IPS DF 4.7 (cell line): ENCODE results near the gene ZBTB5.
"Not testable (repeated sequence)": the region's sequence is repeated elsewhere in the genome, so short reads cannot be mapped to it uniquely, and the experiment has no call there.

Experiments used
- DNase-seq: peaks from one replicate; pipeline ENCODE4 v3.0.0-alpha.2; 2013; ENCODE audit warnings: low spot score; ENCODE audit errors: extremely low read depth

Gene ZBTB5

DNA sequence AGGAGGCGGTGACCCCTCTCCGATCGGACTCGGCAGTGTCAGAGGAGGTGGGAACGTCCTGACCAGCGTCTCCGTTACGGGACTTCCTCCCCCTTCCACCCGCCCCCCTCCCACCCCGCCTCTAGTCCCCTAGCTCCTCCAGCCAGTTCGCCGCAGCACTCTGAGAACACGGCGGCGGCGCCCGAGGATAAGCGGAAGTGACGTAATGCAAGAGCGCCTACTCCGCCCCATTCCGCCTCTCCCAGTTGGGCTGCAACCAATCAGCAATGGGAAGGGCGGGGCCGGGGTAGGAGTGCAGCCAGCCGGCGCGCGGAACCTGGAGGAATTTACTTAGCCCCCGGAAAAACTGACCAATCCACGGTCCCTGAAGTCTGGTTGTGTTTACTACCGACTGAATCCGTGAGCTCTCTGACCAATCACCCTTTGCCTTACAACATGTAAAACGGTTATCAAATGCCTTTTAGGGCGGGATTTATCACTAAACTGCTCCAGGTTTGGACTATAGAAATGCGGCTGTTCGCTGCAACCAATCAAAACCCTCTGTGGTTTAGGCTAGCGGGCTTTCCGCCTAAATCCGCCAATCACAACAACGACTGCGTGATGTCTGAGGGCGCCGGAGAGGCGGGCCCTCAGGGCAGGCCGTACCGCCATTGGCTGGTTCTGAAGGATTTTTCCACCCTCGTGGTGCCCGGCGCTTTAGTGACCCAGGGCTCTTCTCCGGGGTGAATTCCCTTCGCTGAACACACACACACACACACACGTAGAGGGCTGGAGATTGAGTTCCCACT is at the start of gene ZBTB5:
ZBTB5 (minus strand) TSS at position 202 of the 788 bp plus-strand sequence. CDS start 22,899 bp downstream, outside the sequence.
- peak; percentile 99 for DNase-seq

DNA sequence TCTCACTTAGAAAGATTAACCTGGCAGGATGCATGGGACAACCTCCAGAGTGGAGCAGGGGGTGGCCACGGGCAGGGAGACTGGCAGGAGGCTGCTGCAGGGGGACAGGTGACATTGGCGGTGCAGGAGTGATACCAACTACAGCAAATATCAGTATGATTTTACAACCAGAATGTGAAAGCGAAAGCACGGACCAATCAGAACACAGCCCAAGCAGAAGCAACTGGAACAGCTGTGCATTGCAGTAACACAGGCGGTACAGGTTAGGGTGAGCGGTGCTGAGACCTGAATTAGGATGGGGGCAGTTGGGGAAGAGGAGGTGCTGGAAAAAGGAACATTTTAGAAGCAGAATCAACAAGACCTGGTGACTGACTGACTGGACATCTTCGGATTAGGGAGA is 49.7 kb upstream of the ZBTB5 start:
- DNase-seq = no peak

GRCh38 chr9:37514415-37514814 is 49.2 kb upstream of the ZBTB5 start:
- not testable (repeated sequence) for DNase-seq

GRCh38 chr9:37512437-37512836 is 47.2 kb upstream of the ZBTB5 start:
- no peak for DNase-seq

DNA sequence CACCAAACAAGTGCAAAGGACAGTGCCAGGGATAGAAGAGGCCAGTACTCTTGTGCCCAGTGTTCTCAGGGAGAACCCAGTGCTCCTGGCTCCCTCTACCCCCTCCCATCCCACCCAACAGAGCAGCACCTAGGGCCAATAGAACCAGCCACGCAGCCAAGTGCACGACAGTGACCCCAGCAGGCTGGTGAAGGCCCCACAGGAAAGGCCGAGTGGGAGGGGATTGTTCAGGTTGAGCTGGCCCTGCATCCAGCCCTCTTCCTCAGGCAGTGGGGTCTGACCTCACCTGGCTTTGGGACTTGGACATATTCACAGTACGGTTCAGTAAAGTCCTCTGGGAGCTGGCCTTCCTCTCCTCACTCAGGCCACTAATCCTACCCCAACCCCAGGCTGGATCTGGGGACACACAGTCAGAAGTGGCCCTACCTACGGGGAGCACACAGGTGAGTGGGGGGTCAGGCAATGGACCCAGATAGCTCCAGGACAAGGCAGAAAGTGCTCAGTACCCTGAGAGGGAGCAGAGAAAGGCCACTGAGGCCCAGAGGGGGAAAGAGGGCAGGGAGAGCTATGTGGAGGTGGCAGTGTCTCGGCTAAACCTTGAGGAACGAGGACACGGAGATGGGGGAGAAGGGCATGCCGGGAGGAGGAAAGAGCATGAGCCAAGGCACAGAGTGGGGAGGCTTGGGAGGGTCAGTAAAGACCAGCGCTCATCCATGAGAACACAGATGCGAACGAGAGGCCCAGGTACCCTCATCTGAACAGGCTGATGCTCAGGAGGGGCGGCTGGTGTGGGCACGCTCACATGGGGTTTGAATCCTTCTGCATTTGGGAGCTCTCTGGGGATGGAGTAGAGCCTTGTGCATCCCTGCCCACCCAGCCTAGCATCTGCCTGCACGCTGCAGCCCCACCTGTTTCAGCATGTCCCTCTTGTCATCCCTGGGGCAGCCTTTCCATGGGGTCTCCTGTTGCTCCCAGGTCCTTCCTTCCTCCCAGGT is 46.1 kb upstream of the ZBTB5 start:
- peak; percentile 38 for DNase-seq

GRCh38 chr9:37510053-37510452 is 44.8 kb upstream of the ZBTB5 start:
- DNase-seq = not testable (repeated sequence)

- no peak for DNase-seq
Measured at GRCh38 chr9:37509536-37509935, 44.3 kb upstream of the ZBTB5 start.

- DNase-seq = no peak
Measured at GRCh38 chr9:37508834-37509206, 43.6 kb upstream of the ZBTB5 start.

DNA sequence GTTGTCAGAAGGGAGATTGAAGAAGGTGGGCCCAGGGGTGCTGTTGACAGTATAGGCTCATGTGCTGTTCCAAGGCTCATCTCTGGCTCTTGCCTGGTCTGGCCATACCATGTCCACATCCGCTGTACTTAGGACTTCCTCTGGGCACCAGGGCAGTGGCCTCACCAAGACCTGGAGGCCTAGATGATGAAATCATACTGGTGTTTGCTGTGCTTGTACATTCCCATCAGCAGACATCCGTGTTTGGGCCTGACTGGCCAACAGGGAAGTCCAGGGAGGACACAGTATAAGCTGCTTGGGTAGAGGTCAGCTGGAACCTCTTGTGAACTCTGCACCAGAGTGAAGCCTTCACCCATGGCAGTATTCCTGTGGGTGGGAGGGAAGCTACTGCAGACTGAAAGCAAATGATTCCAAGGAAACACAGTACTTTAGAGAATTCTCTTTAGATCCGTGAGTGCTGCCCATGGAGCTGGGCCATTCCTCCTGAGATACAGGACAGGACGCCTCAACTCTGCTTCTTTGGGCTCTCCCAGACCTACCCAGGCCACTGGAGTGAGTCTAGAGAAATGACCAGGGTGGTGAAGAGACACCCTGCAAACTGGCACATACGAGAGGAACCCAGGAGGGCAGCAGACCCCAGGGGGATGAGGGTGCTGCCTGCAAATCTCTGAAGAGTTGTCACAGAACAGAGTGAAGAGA is 43.0 kb upstream of the ZBTB5 start:
- no peak for DNase-seq

DNA sequence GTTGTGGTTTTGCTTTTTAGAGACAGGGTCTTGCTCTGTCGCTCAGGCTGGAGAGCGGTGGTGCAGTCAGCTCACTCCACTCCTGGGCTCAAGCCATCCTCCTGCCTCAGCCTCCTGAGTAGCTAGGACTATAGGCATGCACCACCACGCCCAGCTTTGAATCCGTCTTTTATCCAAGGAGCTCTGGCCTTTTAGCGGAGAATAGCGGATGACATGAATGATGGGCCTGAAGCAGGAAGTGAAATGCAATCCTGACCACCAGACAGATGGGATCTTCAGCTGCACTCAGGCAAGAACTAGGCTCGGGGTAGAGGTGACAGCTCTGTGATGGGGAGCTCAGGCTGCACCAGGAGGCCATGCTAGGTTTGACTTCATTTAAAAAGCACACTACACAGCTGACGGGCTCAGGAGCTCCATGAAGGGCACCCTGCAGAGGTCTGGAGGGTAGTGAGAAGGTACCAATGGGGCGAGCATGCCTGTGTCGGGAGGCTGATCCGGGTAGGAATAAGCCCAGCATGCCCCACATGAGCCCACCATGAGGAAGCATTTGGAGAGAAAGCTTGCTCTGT is 42.4 kb upstream of the ZBTB5 start:
- no peak for DNase-seq

DNA sequence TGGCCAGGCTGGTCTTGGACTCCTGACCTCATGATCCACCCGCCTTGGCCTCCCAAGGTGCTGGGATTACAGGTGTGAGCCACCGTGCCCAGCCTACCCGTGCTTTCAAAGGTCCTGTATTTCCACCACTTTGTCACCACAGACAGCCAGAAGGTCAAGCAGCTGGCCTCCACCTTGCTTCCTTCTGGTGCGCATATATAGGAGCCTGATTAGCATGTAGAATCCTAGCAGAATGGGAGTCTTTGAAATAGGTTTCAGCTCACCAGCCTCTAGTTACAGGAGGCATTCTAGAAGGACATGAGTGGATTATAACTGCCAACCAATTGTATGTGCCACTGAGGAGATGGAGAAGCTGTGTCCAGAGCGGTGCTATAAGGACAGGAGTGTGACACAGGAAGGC is 39.4 kb upstream of the ZBTB5 start:
- DNase-seq = no peak

DNA sequence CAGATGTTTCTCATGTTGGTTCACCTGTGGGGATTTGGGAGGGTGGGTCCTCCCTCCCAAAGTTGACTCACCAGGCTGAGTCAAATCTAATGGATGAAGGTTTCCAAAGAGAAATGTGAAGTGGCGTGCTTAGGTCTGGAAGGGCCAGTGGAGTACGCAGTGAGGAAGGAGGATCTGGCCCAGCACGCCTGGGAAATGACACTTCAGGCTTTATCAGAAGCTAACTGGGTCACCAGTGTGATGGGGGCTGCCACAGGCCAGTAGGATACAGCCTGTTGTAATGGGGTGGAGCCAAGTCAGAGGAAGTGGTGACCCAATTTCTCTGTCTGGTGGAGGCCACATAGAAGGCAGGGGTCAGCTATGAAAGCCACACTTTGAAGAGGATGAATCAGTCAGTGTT is 38.5 kb upstream of the ZBTB5 start:
- no peak for DNase-seq

DNA sequence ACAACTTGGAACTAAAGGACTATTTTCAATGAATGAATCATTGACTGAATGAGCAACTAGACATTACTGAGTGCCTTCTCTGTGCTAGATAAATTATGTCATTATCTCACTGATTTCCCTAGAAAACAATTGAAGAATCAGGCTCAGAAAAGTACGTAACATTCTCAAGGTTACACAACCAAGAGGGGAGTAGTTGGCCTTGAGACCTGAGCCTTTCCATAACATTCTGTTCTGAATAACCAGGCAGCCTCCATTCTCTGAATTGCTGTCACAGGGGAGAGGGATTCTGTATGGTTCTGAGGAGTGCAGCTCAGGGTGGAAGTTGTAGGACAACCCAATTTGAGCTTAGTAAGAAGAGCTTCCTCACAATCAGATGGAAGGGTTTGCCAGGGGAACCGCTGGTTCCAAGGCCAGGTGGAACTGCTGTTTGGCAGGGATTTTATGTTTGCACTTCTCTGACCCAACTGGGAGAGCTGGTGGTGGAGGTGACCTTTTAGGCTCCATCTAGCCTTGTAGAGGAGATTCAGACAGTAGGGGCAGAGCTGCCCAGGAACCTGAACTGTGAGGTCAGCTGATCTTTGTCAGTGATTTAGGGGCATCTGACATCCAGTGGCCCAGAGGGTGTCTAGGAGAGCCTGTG is 36.8 kb upstream of the ZBTB5 start:
- DNase-seq = no peak

GRCh38 chr9:37499297-37499696 is 34.0 kb upstream of the ZBTB5 start:
- DNase-seq = no peak

DNA sequence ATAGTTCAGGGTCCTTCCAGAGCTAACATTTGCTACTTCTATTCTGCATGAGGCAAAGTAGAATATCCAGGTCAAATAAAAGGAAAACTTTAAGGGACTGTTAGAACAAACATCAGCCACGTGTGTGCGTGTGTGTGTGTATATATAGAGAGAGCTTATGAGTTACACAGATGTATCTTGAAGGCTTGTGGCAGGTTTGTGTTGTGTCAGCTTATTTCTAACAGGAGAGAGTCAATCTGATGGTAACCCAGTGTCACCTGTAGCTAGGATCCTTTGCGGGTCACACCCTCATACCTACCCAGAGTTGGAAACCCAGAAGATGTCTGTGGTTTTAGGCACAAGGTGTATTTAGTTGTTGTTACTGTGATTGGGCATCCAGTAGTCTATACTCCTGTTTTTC is 33.2 kb upstream of the ZBTB5 start:
- no peak for DNase-seq

DNA sequence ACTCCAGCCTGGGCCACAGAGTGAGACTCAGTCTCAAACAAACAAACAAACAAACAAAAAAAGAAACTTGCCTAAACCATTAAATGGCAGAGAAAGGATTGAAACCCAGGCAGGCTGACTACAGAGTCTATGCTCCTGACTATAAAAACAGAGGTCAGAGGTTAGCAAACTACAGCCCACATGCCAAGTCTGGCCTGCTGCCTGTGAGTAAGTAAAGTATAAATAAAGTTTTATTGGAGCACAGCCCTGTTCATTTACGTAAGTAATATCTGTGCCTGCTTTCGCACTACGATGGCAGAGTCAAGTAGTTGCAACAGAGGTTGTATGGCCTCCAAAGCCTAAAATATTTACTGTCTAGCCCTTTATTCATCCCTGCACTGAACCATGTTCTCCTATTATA is 32.1 kb upstream of the ZBTB5 start:
- no peak for DNase-seq

GRCh38 chr9:37496020-37496419 is 30.8 kb upstream of the ZBTB5 start:
- DNase-seq = no peak

DNA sequence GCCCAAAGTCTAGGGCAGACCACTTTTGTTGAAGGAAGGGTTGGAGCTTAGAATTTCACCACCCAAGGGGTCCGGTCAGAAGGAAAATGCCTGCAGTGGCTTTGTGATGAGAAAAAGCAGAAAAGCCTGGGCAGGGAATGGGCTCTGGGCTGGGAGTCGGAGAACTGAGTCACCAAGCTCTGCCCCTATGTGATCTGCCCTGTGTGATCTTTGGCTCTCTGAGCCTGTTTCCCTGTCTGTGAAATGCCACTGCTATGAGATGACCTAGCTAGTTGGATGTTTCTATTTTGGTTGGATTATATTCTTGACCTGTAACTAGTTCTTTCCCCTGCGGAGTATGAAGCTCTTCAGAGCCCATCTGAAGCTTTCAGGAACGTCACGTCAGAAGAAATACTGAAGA is 30.3 kb upstream of the ZBTB5 start:
- no peak for DNase-seq

- no peak for DNase-seq
Measured at GRCh38 chr9:37491939-37492338, 26.7 kb upstream of the ZBTB5 start.

DNA sequence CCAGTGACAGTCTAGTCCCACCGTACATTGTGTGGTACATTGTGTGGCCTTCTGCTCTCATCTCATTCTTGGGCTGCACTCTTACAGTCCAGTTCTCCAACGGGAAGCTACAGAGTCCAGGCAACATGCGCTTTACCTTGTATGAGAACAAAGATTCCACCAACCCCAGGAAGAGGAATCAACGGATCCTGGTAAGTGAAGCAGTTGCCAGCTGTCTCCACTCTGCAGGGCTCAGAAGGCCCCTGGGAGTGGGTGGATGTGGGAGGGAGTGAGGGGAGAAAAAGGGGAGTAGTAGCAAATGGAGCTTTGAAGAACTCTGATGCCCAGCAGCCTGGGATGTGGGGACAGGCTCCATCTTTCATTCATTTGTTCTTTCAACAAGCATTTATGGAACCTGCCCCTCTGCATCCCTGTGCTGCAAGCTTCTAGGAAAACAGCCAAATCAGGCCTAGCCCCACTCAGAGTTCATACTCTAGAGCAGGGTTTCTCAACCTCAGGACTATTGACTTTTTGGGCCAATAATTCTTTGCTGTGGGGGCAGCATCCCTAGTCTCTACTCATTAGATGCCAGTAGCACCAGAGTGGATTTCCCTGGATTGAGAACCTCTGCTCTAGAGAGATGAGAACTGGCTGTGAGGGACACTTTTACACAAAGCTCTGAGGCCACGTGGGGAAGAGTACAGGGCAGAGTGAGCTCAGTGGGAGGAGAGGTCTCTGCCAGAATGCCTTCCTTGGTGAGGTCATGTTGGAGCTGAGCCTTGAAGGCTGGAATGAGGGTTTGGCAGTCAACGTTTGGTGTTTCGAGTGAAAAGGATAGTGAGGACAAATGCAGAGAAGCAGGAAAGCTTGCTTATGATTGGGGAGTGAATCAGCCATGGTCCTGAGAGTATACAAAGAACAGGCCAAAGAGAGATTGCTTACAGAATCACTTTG is 21.6 kb upstream of the ZBTB5 start:
- no peak for DNase-seq
